HG02678 (cell line): Measurements from ENCODE around the gene KPTN.
"Not testable (repeated sequence)": the region's sequence is repeated elsewhere in the genome, so short reads cannot be mapped to it uniquely, and the experiment has no call there.

ENCODE experiments used
- ATAC-seq: cut with Tn5 transposase; IDR thresholded peaks from one replicate; pipeline ENCODE4 v1.9.1; 2021; ENCODE audit warnings: mild to moderate bottlenecking, moderate library complexity; ENCODE audit not compliant: unreplicated experiment

Gene KPTN

GRCh38 chr19:47492571-47493377 lies 8.8 kb upstream of the KPTN start:
- no peak for ATAC-seq

DNA sequence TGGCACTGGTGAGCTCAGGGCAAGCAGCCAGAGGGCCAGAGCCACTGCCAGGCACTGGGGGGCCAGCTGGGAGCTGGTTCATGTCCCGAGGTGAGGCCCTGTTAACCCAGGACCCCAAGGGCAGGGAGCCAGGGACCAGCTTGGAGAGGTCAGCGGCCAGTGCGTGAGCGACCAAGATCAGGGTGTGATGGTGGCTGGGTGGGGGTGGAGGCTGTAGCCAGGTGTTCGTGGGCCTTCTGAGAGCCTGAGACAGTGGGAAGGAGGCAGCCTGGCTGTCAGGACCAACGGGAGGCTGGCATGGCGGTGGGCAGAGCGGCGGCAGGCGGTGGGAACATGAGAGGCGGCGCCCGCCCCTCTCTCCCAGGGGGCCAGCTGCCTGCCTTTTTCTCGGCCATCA lies 8.1 kb upstream of the KPTN start:
- ATAC-seq = no peak

DNA sequence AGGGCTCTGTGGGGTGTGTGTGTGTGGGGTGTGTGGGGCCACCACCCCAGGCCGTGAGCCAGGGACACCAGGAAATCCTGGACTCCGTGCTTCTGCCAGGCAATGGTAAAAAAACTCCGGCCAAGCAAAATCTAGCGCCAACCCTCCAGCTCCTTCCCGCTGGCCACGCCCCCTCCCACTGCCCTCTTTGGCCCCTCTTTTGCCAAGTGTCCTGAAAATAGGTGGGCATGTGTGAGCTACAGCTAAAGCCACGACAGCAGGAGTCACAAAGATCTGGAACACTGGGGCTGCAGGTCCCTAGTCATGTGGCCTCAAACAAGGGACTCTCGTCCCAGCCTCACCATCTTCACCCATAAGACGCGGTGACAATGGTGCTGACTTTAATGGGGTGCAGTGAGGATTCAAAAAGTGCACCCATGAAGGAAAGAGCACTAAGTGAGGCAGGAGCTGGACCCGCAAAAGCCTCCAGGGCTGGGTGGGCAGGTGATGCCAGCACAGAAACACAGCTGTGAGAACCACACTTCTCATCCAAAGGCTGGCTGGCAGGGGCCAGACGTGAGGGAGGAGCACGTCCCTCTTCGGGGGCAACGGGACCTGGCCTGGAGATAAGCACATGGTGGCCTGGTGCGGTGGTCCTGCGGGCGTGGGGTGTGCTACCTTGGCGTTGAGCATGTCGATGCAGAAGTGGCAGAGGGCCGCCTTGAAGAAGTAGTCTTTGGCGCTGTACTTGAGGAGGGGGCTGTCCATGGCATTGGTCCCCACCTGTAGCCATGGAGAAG lies 7.5 kb upstream of the KPTN start:
- no peak for ATAC-seq

DNA sequence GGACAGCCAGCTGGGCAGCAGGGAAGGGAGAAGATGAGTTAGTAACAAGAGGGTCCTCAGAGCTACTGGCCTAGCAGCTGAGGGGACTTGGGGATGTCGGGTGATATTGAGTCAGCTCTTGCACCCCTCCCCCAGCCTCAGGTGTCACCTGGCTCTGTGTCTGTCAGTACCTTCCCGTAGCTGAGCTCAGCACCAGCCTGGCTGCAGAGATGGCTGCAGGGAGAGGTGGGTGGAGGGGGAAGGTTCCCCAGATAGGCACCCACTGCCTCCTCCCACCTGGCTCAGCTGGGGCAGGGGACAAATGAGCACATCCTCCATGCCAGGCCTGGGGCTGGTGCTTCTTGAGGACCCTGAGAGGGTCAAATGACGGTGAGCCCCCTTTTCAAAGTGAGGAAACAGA lies 6.8 kb upstream of the KPTN start:
- ATAC-seq = no peak

DNA sequence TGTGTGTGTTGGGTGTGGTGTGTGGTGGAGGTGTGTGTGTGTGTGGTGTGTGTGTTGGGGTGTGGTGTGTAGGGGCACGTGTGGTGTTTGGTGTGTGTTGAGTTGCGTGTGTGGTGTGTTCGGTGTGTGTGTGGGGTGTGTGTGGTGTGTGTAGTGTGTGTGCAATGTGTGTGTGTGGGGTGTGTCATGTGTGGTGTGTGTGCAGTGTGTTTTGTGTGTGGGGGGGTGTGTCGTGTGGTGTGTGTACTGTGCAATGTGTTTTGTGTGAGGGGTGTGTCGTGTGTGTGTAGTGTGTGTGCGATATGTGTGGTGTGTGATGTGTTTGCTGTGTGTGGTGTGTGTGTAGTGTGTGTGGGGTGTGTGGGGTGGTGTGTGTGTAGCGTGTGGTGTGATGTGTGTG lies 6.0 kb upstream of the KPTN start:
- no peak for ATAC-seq

- ATAC-seq = no peak
Observed at GRCh38 chr19:47489072-47489914, 5.3 kb upstream of the KPTN start.

DNA sequence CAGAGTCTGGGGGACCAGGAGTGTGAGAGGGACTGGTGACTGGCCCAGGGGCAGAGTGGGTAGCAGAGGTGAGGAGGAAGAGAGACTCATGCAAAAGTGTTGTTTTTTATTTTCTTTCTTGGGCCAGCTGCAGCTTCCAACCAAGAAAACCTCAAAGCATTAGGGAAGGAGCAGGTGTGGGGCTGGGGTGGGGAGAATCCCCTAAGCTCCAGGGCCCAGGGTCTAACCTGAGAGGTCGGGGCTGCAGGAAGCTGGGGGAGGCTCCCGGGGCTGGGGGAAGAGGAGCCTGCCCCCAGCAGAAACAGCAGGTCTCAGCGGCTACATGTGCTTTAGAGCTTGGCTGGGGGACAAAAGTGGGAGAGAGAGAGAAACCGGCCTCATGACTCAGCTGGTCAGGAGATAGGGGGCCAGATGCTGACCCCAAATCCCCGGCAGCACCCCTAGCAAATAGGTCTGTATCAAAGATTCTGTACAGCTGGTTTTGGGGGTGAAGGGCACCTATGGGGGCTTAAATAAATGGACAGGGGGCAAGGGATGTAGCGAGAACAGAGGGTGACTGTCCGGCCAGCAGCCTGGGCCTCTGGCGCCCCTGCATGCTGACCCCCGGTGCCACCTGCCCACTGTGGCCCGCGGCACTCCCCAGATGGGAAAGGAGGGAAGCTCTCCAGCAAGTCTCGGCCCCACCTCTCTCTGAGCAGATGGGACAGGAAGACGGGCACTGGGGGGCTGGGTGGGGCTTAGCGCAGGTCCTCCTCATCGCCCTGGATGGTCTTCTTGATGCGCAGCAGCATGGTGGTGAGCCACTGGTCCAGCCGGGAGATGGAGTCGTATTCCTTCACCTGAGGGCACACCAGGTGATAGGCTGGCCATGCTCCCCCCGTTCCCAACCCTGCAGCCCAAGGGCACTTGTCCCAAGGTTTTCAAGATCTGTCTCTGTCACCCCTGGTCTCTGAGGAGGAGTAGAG lies 3.8 kb upstream of the KPTN start:
- peak; percentile 27 for ATAC-seq

GRCh38 chr19:47486900-47487299 lies 2.9 kb upstream of the KPTN start:
- no peak for ATAC-seq

- ATAC-seq = not testable (repeated sequence)
Observed at GRCh38 chr19:47486220-47486619, 2.2 kb upstream of the KPTN start.

GRCh38 chr19:47485210-47485609 lies 1.2 kb upstream of the KPTN start:
- ATAC-seq = no peak

GRCh38 chr19:47483200-47483599 lies 819 bp downstream of the KPTN start:
- ATAC-seq = no peak

GRCh38 chr19:47481460-47482052 lies 2.5 kb downstream of the KPTN start:
- no peak for ATAC-seq

GRCh38 chr19:47480658-47481057 lies 3.4 kb downstream of the KPTN start:
- no peak for ATAC-seq

- ATAC-seq = no peak
Observed at GRCh38 chr19:47479701-47480503, 4.1 kb downstream of the KPTN start.

- ATAC-seq = no peak
Observed at GRCh38 chr19:47476438-47476972, 7.5 kb downstream of the KPTN start.

DNA sequence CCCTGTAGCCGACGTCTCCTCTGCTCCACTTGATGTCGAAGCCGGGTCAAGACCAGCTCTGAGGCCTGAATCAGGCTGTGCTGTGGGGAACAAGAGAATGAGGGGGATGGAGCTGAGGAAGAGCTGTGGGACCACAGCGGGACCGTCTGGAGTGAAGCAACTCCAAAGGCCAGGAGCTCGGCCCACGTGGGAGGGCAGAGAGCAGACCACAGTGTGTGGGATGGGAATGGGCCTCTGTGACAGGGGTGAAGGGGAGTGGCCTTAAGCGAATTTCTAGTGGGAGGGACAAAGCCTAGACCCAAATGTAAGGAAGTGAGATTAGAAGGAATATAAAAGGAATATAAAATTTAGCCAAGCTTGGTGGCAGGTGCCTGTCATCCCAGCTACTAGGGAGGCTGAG lies 8.6 kb downstream of the KPTN start:
- ATAC-seq = no peak

GRCh38 chr19:47473336-47473735 lies 10.7 kb downstream of the KPTN start:
- ATAC-seq = no peak

DNA sequence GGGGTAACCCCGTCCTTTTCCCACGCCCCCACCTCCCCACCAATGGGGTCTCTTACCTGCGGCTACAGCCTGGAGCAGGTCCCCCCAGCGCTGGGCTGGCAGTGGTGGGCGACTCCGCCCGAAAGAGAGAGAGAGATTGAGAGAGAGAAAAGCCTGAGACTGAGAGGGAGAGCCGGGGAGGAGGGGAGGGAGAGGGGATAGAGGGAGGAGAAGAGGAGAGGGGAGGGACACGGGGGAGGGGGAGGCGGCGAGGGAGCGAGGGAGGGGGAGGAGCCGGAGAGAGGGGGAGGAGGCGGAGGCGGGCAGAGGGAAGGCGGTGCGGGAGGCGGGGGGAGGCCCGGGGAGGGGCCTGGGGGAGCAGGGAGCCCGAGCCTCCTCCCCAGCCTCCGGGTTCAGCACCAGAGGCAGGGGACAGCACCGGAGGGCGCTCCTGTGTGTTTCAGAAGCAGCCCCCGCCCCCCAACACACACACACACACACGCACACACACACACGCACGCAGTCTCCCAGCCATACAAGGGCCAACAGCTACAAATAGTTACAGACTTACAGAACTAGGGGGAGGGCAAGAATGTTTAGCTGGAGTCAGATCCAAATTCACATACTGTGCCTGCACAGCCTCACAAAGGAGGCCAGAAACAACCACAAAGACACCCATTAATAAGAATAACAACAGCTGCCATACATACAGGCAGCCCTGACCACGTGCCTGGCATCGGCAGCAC lies 12.1 kb downstream of the KPTN start, which contains the start of gene SLC8A2:
TSS of gene SLC8A2 (minus strand) at position 161 of the 725 bp plus-strand sequence. CDS start 5,490 bp downstream, outside the sequence.
- no peak for ATAC-seq
